ENCODE measurements around the gene SPATC1L. TPM values are rescaled to one million over a fixed set of nuclear protein-coding genes. Genes with fewer than 3 reads are reported as not detected.

Gene SPATC1L
- total and polyA plus RNA-seq, 2 donors from 2014 or later = 3.7 to 8.7 TPM

DNA sequence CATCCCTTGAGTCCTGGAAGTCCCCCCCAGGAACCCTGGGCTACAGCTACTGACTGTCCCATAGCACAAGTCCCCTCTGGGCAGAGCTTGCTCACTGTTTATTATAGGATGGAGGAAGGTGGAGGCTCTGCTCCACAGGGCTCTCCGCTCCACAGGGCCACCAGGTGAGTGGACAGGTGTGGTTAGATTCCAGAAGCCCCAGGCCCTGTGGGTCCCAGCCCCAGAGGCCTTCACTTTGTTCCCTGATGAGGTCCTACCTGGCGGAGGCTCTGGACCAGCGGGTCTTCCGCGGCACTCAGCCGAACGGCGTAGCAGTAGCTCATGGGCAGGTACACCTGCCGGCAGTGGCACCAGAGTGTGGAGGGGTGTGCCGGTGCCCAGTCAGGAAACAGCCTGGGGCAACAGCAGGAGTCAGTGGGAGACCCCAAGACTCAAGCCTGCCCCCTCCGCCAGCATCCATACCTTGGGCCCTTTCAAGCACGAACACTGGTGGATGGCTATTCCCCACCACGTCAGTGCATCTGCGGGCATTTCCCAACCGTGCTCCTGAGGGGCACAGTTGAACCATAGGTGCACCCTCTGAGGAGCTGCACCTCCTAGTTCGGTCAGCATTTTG is 32.0 kb upstream of the SPATC1L start:
- intact Hi-C loops (cut with DNase I) = no loop called here
- no peak for FAIRE-seq

DNA sequence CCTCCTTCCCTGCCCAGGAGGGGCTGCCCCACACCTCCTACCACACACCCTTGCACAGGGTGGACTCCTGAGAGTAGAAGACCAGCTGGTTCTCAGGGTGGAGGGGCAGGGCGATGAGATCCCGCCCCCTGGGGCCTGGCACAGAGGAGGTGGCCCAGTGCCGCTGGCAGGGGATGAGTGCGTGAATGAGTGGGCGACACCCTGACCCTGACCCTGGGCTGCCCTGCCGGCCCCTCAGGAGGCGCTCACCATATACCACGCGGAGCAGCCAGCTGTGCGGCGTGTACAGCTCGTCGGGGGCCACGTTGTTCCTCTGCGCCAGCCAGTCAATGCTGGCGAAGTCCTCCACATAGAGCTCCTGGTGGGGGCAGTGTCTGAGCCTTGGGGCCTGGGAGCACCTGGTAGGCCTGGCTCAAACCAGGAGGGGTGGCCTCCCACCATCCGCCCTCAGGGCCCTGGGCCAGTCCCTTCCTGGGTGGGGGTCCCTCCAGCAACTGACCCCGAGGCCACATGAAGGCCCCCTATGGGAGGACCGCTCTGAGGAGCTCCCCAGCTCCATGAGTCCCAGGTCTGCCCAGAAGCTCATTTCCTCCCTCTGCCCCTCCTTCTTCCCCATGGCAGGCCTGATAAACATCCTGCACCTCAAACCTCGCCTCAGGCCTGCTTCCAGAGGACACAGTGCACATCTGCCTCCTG is 31.3 kb upstream of the SPATC1L start:
- Histone ChIP-seq H3K4me3 (ENCODE audit: low read length in 3 of 3) (no peak overlapping the region), H3K27ac (ENCODE audit: low read depth in 2 of 2, low read length in 2 of 2) (no peak overlapping the region), H3K4me1 (ENCODE audit: control insufficient read depth in 2 of 3, insufficient read depth in 2 of 3, low read depth in 1 of 3, low read length in 3 of 3) (no peaks in the 10 kb centered on the region), H3K9me3 (ENCODE audit: control insufficient read depth in 2 of 3, insufficient read depth in 1 of 3, low read length in 3 of 3) (no peaks in the 10 kb centered on the region), H3K9ac (ENCODE audit: low read length in 3 of 3) (no peak overlapping the region), H3K27me3 (ENCODE audit: control insufficient read depth, insufficient read depth, low read length) (no peaks in the 10 kb centered on the region), H3K36me3 (ENCODE audit: control insufficient read depth in 2 of 3, insufficient read depth in 3 of 3, low read length in 3 of 3) (peaks cover 0 to 15% (median 6%) of the 10 kb centered on the region in 3 donors)
- TF ChIP-seq, protein P1, sequence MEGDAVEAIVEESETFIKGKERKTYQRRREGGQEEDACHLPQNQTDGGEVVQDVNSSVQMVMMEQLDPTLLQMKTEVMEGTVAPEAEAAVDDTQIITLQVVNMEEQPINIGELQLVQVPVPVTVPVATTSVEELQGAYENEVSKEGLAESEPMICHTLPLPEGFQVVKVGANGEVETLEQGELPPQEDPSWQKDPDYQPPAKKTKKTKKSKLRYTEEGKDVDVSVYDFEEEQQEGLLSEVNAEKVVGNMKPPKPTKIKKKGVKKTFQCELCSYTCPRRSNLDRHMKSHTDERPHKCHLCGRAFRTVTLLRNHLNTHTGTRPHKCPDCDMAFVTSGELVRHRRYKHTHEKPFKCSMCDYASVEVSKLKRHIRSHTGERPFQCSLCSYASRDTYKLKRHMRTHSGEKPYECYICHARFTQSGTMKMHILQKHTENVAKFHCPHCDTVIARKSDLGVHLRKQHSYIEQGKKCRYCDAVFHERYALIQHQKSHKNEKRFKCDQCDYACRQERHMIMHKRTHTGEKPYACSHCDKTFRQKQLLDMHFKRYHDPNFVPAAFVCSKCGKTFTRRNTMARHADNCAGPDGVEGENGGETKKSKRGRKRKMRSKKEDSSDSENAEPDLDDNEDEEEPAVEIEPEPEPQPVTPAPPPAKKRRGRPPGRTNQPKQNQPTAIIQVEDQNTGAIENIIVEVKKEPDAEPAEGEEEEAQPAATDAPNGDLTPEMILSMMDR (IDR thresholded peaks at IDR 0.05; ENCODE audit: borderline replicate concordance, extremely low read depth, insufficient read depth) = no peak
- intact Hi-C loops (cut with DNase I) = no loop called here
- FAIRE-seq (no peak), DNase-seq (peak in 2 of 5 donors; percentile 8 to 39)

More for the DNA sequence above, 32.0 kb upstream of the SPATC1L start:
- Histone ChIP-seq H3K4me3 (ENCODE audit: low read length in 3 of 3) (no peak overlapping the region), H3K4me1 (ENCODE audit: control insufficient read depth in 2 of 3, insufficient read depth in 2 of 3, low read depth in 1 of 3, low read length in 3 of 3) (no peaks in the 10 kb centered on the region), H3K9ac (ENCODE audit: low read length in 3 of 3) (no peak overlapping the region), H3K9me3 (ENCODE audit: control insufficient read depth in 2 of 3, insufficient read depth in 1 of 3, low read length in 3 of 3) (no peaks in the 10 kb centered on the region), H3K27me3 (ENCODE audit: control insufficient read depth, insufficient read depth, low read length) (no peaks in the 10 kb centered on the region), H3K27ac (ENCODE audit: low read depth in 2 of 2, low read length in 2 of 2) (no peak overlapping the region), H3K36me3 (ENCODE audit: control insufficient read depth in 2 of 3, insufficient read depth in 3 of 3, low read length in 3 of 3) (peaks cover 0 to 15% (median 4%) of the 10 kb centered on the region in 3 donors)
- TF ChIP-seq, protein P1 (IDR thresholded peaks at IDR 0.05; ENCODE audit: borderline replicate concordance, extremely low read depth, insufficient read depth) = no peak
- peak in 2 of 5 donors; percentile 6 to 11 for DNase-seq

DNA sequence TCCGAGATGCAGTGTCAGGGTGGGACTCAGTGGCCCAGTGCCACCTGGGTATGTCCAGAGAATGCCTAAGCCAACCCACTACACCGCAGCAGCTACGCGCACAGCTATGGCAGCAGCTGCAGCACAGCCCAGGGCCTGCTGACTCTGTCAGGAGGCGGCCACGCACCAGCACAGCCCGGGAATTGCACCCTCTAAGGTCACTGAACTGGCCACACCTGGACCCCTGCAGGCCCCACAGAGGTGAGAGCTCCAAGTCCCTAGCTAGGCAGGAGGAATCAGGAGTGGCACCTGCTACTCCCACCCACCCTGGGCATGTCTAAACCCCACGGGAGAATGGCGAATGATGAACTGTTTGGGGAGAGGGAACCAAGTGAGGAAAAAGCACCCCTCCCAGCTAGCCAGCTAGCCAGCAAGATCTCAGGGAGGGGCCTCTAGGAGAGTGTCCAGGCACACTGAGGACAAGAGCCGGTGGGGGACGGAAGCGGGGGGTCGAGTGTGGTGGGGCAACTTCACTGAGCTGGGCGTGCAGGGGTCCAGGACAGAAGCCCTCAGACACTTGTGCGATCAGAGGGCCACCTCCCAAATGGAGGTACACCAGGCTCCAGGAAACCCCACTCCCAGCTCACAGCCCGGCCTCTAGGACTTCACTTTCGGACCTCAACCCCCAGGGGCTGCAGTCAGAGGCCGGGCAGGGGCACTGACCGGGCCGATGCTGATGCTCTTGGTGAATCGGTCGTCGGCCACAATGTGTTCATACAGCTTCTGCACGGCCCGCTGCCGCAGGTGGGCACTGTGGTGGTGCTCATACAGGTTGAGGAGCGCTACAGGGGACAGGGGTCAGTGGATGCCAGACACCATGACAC is 30.4 kb upstream of the SPATC1L start:
- H3K4me1 ChIP-seq (ENCODE audit: control insufficient read depth in 2 of 3, insufficient read depth in 2 of 3, low read depth in 1 of 3, low read length in 3 of 3) = no peaks in the 10 kb centered on the region
- TF ChIP-seq, protein P1 (IDR thresholded peaks at IDR 0.05; ENCODE audit: borderline replicate concordance, extremely low read depth, insufficient read depth) = no peak
- DNase-seq (peak in 1 of 5 donors; percentile 4), FAIRE-seq (no peak)
- H3K27ac ChIP-seq (ENCODE audit: low read depth in 2 of 2, low read length in 2 of 2) = no peak overlapping the region
- no peak overlapping the region for H3K4me3 ChIP-seq (ENCODE audit: low read length in 3 of 3)
- no peaks in the 10 kb centered on the region for H3K27me3 ChIP-seq (ENCODE audit: control insufficient read depth, insufficient read depth, low read length)
- peaks cover 0 to 14% (median 6%) of the 10 kb centered on the region in 3 donors for H3K36me3 ChIP-seq (ENCODE audit: control insufficient read depth in 2 of 3, insufficient read depth in 3 of 3, low read length in 3 of 3)
- intact Hi-C loops (cut with DNase I) = no loop called here
- H3K9me3 ChIP-seq (ENCODE audit: control insufficient read depth in 2 of 3, insufficient read depth in 1 of 3, low read length in 3 of 3) = no peaks in the 10 kb centered on the region
- no peak overlapping the region for H3K9ac ChIP-seq (ENCODE audit: low read length in 3 of 3)
